Measurements from ENCODE around the gene EEF1AKMT4.
A peak's percentile ranks its signal among the peaks of the same experiment; 100 is the strongest.

EEF1AKMT4 gene

GRCh38 chr3:184289426-184289938 is 40.0 kb downstream of the EEF1AKMT4 start:
- no peaks in the 10 kb centered on the region for H3K4me1 ChIP-seq (ENCODE audit: control insufficient read depth, insufficient read depth, low read length, poor library complexity, severe bottlenecking)
- no peaks in the 10 kb centered on the region for H3K9me3 ChIP-seq (ENCODE audit: control insufficient read depth, low read length)
- WGBS, 2 experiments (ENCODE audit: insufficient coverage in 2 of 2), result 23% methylated on average over 6 to 7 of the region's 10 CpGs
- H3K4me3 ChIP-seq (ENCODE audit: extremely low read depth, insufficient read depth, low read length, poor library complexity, severe bottlenecking), result no peak overlapping the region
- no peak overlapping the region for H3K27ac ChIP-seq (ENCODE audit: low read depth, low read length, severe bottlenecking)
- no peaks in the 10 kb centered on the region for H3K36me3 ChIP-seq (ENCODE audit: control insufficient read depth, insufficient read depth, low read length)

DNA sequence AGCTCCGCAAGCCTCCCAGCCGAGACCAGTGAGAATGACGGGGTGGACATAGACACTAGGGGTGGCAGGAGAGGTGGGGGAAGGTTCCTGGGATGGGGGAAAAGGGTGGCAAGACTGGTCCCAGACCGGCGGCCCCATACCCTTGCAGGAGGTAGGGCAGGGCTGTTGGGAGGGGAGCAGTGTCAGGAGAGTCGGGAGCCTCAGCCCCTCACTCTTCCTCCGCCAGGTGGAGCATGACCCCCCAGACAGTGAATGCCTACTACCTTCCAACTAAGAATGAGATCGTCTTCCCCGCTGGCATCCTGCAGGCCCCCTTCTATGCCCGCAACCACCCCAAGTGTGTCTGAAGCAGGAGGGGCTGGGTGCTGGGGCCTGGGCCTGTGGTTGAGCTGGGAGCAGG is 40.9 kb downstream of the EEF1AKMT4 start:
- Histone ChIP-seq H3K4me1 (ENCODE audit: control insufficient read depth, insufficient read depth, low read length, poor library complexity, severe bottlenecking) (no peaks in the 10 kb centered on the region), H3K4me3 (ENCODE audit: extremely low read depth, insufficient read depth, low read length, poor library complexity, severe bottlenecking) (no peak overlapping the region), H3K36me3 (ENCODE audit: control insufficient read depth, insufficient read depth, low read length) (no peaks in the 10 kb centered on the region), H3K27ac (ENCODE audit: low read depth, low read length, severe bottlenecking) (no peak overlapping the region), H3K9me3 (ENCODE audit: control insufficient read depth, low read length) (no peaks in the 10 kb centered on the region)
- WGBS, 2 experiments (ENCODE audit: insufficient coverage in 2 of 2), result 89% methylated on average over 3 to 9 of the region's 10 CpGs

GRCh38 chr3:184291044-184291737 is 41.7 kb downstream of the EEF1AKMT4 start:
- Histone ChIP-seq H3K9me3 (ENCODE audit: control insufficient read depth, low read length) (no peaks in the 10 kb centered on the region), H3K36me3 (ENCODE audit: control insufficient read depth, insufficient read depth, low read length) (no peaks in the 10 kb centered on the region), H3K4me3 (ENCODE audit: extremely low read depth, insufficient read depth, low read length, poor library complexity, severe bottlenecking) (no peak overlapping the region), H3K27ac (ENCODE audit: low read depth, low read length, severe bottlenecking) (no peak overlapping the region), H3K4me1 (ENCODE audit: control insufficient read depth, insufficient read depth, low read length, poor library complexity, severe bottlenecking) (no peaks in the 10 kb centered on the region)
- 87 to 90% methylated on average over 18 to 20 of the region's 22 CpGs for WGBS, 2 experiments (ENCODE audit: insufficient coverage in 2 of 2)

DNA sequence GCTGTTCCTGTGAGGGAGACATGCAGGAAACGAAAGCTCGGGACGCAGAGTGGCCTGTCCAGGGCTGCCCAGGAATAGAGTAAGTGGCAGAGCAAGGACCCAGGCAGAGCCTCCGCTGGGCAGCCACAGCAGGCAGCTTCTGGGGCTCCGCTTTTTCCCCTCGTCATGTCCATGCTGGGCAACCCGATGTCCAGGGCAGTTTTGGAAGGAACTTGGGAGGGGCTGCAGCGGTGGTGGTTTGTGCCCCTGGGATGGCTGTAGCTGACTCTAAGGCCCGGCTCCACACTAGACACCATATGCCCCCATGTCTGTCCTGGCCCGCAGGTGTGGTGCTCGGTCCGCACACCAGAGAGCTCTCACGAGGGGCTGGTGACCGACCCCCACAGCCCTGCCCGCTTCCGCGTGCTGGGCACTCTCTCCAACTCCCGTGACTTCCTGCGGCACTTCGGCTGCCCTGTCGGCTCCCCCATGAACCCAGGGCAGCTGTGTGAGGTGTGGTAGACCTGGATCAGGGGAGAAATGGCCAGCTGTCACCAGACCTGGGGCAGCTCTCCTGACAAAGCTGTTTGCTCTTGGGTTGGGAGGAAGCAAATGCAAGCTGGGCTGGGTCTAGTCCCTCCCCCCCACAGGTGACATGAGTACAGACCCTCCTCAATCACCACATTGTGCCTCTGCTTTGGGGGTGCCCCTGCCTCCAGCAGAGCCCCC is 42.4 kb downstream of the EEF1AKMT4 start:
- Histone ChIP-seq H3K36me3 (ENCODE audit: control insufficient read depth, insufficient read depth, low read length) (no peaks in the 10 kb centered on the region), H3K4me1 (ENCODE audit: control insufficient read depth, insufficient read depth, low read length, poor library complexity, severe bottlenecking) (no peaks in the 10 kb centered on the region), H3K9me3 (ENCODE audit: control insufficient read depth, low read length) (no peaks in the 10 kb centered on the region), H3K27ac (ENCODE audit: low read depth, low read length, severe bottlenecking) (no peak overlapping the region), H3K4me3 (ENCODE audit: extremely low read depth, insufficient read depth, low read length, poor library complexity, severe bottlenecking) (no peak overlapping the region)
- 93 to 97% methylated on average over 15 to 21 of the region's 21 CpGs for WGBS, 2 experiments (ENCODE audit: insufficient coverage in 2 of 2)

- Histone ChIP-seq H3K9me3 (ENCODE audit: control insufficient read depth, low read length) (no peaks in the 10 kb centered on the region), H3K27ac (ENCODE audit: low read depth, low read length, severe bottlenecking) (no peak overlapping the region), H3K4me3 (ENCODE audit: extremely low read depth, insufficient read depth, low read length, poor library complexity, severe bottlenecking) (no peak overlapping the region), H3K4me1 (ENCODE audit: control insufficient read depth, insufficient read depth, low read length, poor library complexity, severe bottlenecking) (peaks cover 4% of the 10 kb centered on the region), H3K36me3 (ENCODE audit: control insufficient read depth, insufficient read depth, low read length) (peaks cover 7% of the 10 kb centered on the region)
- 68 to 85% methylated on average over 2 to 3 of the region's 3 CpGs for WGBS, 2 experiments (ENCODE audit: insufficient coverage in 2 of 2)
Observed at GRCh38 chr3:184295771-184296170, 46.3 kb downstream of the EEF1AKMT4 start.

DNA sequence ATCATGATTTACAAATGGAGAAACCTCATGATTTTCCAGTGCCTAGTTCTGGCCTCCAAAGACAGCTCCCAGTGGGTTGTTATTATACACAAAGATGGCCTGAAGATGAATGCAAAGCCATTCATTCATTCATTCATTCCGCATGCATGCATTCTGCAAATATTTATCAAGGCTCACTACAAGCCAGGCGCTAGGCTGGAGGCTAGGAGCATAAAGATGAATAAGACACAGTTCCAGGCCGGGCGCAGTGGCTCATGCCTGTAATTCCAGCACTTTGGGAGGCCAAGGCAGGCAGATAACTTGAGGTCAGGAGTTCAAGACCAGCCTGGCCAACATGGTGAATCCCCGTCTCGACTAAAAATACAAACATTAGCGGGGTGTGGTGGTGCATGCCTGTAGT is 47.1 kb downstream of the EEF1AKMT4 start:
- Histone ChIP-seq H3K27ac (ENCODE audit: low read depth, low read length, severe bottlenecking) (no peak overlapping the region), H3K9me3 (ENCODE audit: control insufficient read depth, low read length) (no peaks in the 10 kb centered on the region), H3K4me1 (ENCODE audit: control insufficient read depth, insufficient read depth, low read length, poor library complexity, severe bottlenecking) (peaks cover 11% of the 10 kb centered on the region), H3K4me3 (ENCODE audit: extremely low read depth, insufficient read depth, low read length, poor library complexity, severe bottlenecking) (no peak overlapping the region), H3K36me3 (ENCODE audit: control insufficient read depth, insufficient read depth, low read length) (peaks cover 16% of the 10 kb centered on the region)
- WGBS, 2 experiments (ENCODE audit: insufficient coverage in 2 of 2), result 75 to 98% methylated on average over 3 to 5 of the region's 7 CpGs

DNA sequence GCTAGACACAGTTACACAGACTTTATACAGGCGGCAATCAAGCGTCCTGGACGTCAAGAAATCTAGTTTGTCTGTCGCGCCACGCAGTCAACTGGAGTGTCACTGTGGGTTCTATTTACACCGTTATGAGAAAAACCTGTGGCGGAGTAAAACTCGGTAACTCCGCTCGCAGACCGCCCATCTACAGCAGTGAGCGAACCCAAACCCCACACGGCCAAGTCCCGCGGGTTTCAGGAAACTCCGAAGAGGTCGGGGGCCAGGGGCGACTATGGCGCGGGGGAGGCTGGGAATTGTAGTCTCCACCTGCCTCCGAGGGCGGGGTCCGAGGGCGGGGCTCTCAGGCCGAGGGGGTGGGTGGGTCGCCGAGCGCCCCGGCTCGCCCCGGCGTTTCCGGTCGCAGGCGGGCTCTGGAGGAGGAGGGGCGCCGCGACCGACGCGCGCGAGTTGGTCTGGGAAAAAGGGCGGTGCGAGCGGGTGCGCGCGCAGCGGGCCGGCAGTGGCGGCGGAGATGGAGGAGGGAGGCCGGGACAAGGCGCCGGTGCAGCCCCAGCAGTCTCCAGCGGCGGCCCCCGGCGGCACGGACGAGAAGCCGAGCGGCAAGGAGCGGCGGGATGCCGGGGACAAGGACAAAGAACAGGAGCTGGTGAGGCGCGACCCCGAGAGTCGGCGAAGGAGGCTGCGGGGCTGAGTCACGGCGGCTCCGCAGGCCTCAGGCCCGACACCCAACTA is 49.5 kb downstream of the EEF1AKMT4 start, which contains the start of gene PSMD2:
TSS of gene PSMD2 (plus strand) at position 483 of the 729 bp plus-strand sequence. CDS start at position 509, 26 bp downstream.
- Histone ChIP-seq H3K27ac (ENCODE audit: low read depth, low read length, severe bottlenecking) (peak within 1 kb of the TSS; percentile 80), H3K4me1 (ENCODE audit: control insufficient read depth, insufficient read depth, low read length, poor library complexity, severe bottlenecking) (peaks cover 14% of the 10 kb centered on the region), H3K36me3 (ENCODE audit: control insufficient read depth, insufficient read depth, low read length) (peaks cover 39% of the 10 kb centered on the region), H3K9me3 (ENCODE audit: control insufficient read depth, low read length) (no peaks in the 10 kb centered on the region), H3K4me3 (ENCODE audit: extremely low read depth, insufficient read depth, low read length, poor library complexity, severe bottlenecking) (peak within 1 kb of the TSS; percentile 96)
- 2 to 3% methylated on average over 36 to 71 of the region's 78 CpGs for WGBS, 2 experiments (ENCODE audit: insufficient coverage in 2 of 2)

DNA sequence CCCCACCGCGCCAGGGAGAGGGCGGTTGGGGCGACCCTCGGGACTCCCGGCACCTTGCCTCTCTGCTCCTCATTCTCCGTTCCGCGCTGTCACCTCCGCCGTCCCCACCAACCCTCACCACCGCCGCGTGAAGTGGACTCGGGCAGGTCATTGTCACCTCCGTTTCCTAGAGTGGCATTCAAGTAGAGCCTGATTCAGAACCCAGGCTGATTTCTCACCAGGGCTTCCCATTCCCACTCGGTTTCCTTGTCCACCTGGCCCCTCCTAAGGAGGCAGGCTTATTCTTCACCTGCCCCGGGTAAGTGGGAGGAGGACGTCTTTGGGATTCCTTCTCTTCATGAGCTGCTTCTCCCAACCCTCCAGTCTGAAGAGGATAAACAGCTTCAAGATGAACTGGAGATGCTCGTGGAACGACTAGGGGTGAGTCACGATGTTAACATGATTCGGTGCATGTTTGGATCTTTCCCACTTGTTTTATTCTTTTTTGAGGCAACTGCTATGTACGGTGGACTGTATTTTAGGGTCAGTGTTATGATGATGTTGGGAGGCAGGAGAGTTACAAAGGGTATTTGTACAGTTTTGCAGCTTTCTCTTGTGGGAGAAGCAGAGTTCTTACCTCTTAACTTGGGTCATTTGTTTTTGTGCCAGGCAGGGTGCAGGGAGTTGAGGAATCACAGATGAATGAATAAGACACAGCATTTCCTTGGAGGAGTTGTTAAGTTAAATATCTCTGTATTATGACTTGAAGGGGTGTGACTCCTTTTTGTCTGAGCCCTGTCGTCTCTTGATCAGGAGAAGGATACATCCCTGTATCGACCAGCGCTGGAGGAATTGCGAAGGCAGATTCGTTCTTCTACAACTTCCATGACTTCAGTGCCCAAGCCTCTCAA is 50.3 kb downstream of the EEF1AKMT4 start:
- peak overlapping the region; percentile 96 for H3K4me3 ChIP-seq (ENCODE audit: extremely low read depth, insufficient read depth, low read length, poor library complexity, severe bottlenecking)
- H3K4me1 ChIP-seq (ENCODE audit: control insufficient read depth, insufficient read depth, low read length, poor library complexity, severe bottlenecking), result peaks cover 14% of the 10 kb centered on the region
- WGBS, 2 experiments (ENCODE audit: insufficient coverage in 2 of 2), result 9 to 15% methylated on average over 16 to 28 of the region's 29 CpGs
- no peaks in the 10 kb centered on the region for H3K9me3 ChIP-seq (ENCODE audit: control insufficient read depth, low read length)
- H3K36me3 ChIP-seq (ENCODE audit: control insufficient read depth, insufficient read depth, low read length), result peaks cover 47% of the 10 kb centered on the region
- peak overlapping the region; percentile 76 for H3K27ac ChIP-seq (ENCODE audit: low read depth, low read length, severe bottlenecking)

GRCh38 chr3:184300378-184300720 is 50.9 kb downstream of the EEF1AKMT4 start:
- Histone ChIP-seq H3K9me3 (ENCODE audit: control insufficient read depth, low read length) (no peaks in the 10 kb centered on the region), H3K27ac (ENCODE audit: low read depth, low read length, severe bottlenecking) (peak overlapping the region; percentile 76), H3K4me3 (ENCODE audit: extremely low read depth, insufficient read depth, low read length, poor library complexity, severe bottlenecking) (peak overlapping the region; percentile 96), H3K36me3 (ENCODE audit: control insufficient read depth, insufficient read depth, low read length) (peaks cover 53% of the 10 kb centered on the region), H3K4me1 (ENCODE audit: control insufficient read depth, insufficient read depth, low read length, poor library complexity, severe bottlenecking) (peaks cover 14% of the 10 kb centered on the region)
- WGBS, 2 experiments (ENCODE audit: insufficient coverage in 2 of 2), result 86 to 100% methylated on average over 1 to 2 of the region's 3 CpGs

GRCh38 chr3:184305577-184305976 is 56.1 kb downstream of the EEF1AKMT4 start:
- Histone ChIP-seq H3K4me3 (ENCODE audit: extremely low read depth, insufficient read depth, low read length, poor library complexity, severe bottlenecking) (no peak overlapping the region), H3K27ac (ENCODE audit: low read depth, low read length, severe bottlenecking) (no peak overlapping the region), H3K36me3 (ENCODE audit: control insufficient read depth, insufficient read depth, low read length) (peaks cover 93% of the 10 kb centered on the region), H3K9me3 (ENCODE audit: control insufficient read depth, low read length) (no peaks in the 10 kb centered on the region), H3K4me1 (ENCODE audit: control insufficient read depth, insufficient read depth, low read length, poor library complexity, severe bottlenecking) (peaks cover 12% of the 10 kb centered on the region)
- WGBS, 2 experiments (ENCODE audit: insufficient coverage in 2 of 2), result 83% methylated on average over 1 of the region's 1 CpG; no CpG with 5 or more reads in 1 of the 2 experiments
